Dermis microvascular lymphatic vessel endothelial cell (primary cell): ENCODE measurements around the gene SFMBT2. TPM values are rescaled to one million over a fixed set of nuclear protein-coding genes. Genes with fewer than 3 reads are reported as not detected.
"Not testable (repeated sequence)": the region's sequence is repeated elsewhere in the genome, so short reads cannot be mapped to it uniquely, and the experiment has no call there.

Experiments used
- DNase-seq, 2 donors: peaks; one replicate each; pipeline versions ENCODE4 v3.0.0 to v3.0.0-alpha.2; 2010; ENCODE audit warnings: low read depth in 2 of 2
- total RNA-seq: library from RNA; depleted of rRNA; stranded (reverse); fragments of >200 nt; gene quantifications from 2 replicates; pipeline ENCODE4 v1.2.1, GENCODE V29; 2014

SFMBT2 gene
- total RNA-seq, 1 donor from 2014 or later = 0.90 TPM

GRCh38 chr10:7188456-7189050, 222.3 kb downstream of the SFMBT2 start:
- DNase-seq = no peak

- no peak for DNase-seq
Observed at GRCh38 chr10:7186387-7187018, 224.3 kb downstream of the SFMBT2 start.

GRCh38 chr10:7185367-7185690, 225.5 kb downstream of the SFMBT2 start:
- DNase-seq = no peak

GRCh38 chr10:7184660-7185366, 226.0 kb downstream of the SFMBT2 start:
- no peak for DNase-seq

GRCh38 chr10:7184116-7184515, 226.7 kb downstream of the SFMBT2 start:
- DNase-seq = not testable (repeated sequence)

- not testable (repeated sequence) for DNase-seq
Observed at GRCh38 chr10:7182327-7182726, 228.5 kb downstream of the SFMBT2 start.

GRCh38 chr10:7181420-7181819, 229.4 kb downstream of the SFMBT2 start:
- no peak for DNase-seq

- DNase-seq = no peak
Observed at GRCh38 chr10:7179536-7179935, 231.3 kb downstream of the SFMBT2 start.

GRCh38 chr10:7173948-7174347, 236.9 kb downstream of the SFMBT2 start:
- no peak for DNase-seq

- no peak for DNase-seq
Observed at GRCh38 chr10:7171825-7172224, 239.0 kb downstream of the SFMBT2 start.

GRCh38 chr10:7170626-7171322, 240.1 kb downstream of the SFMBT2 start:
- no peak for DNase-seq

- DNase-seq = no peak
Observed at GRCh38 chr10:7168414-7168813, 242.4 kb downstream of the SFMBT2 start.

- DNase-seq = no peak
Observed at GRCh38 chr10:7165500-7166177, 245.2 kb downstream of the SFMBT2 start.

- no peak for DNase-seq
Observed at GRCh38 chr10:7164955-7165354, 245.9 kb downstream of the SFMBT2 start.

GRCh38 chr10:7162331-7162730, 248.5 kb downstream of the SFMBT2 start:
- no peak for DNase-seq

- no peak for DNase-seq
Observed at GRCh38 chr10:7161484-7162250, 249.2 kb downstream of the SFMBT2 start.

- no peak for DNase-seq
Observed at GRCh38 chr10:7159928-7160327, 250.9 kb downstream of the SFMBT2 start.

GRCh38 chr10:7159517-7159916, 251.3 kb downstream of the SFMBT2 start:
- no peak for DNase-seq

GRCh38 chr10:7157091-7157490, 253.7 kb downstream of the SFMBT2 start:
- DNase-seq = no peak

- DNase-seq = no peak
Observed at GRCh38 chr10:7153750-7154149, 257.1 kb downstream of the SFMBT2 start.

- DNase-seq = no peak
Observed at GRCh38 chr10:7152982-7153381, 257.9 kb downstream of the SFMBT2 start.
